Daoy (cell line): ENCODE results near the gene TOR1AIP1. TPM values are rescaled to one million over a fixed set of nuclear protein-coding genes. Genes with fewer than 3 reads are reported as not detected.

Source experiments
- DNase-seq: peaks from one replicate; pipeline ENCODE4 v3.0.0-alpha.2; 2015; ENCODE audit warnings: low read depth
- total RNA-seq: library from RNA; depleted of rRNA; stranded (reverse); fragments of >200 nt; shearing (Covaris generic); gene quantifications from 2 replicates; pipeline ENCODE4 v1.2.3, GENCODE V29; 2014

Gene TOR1AIP1
- total RNA-seq, 1 experiment from 2014 or later = 45.3 TPM

DNA sequence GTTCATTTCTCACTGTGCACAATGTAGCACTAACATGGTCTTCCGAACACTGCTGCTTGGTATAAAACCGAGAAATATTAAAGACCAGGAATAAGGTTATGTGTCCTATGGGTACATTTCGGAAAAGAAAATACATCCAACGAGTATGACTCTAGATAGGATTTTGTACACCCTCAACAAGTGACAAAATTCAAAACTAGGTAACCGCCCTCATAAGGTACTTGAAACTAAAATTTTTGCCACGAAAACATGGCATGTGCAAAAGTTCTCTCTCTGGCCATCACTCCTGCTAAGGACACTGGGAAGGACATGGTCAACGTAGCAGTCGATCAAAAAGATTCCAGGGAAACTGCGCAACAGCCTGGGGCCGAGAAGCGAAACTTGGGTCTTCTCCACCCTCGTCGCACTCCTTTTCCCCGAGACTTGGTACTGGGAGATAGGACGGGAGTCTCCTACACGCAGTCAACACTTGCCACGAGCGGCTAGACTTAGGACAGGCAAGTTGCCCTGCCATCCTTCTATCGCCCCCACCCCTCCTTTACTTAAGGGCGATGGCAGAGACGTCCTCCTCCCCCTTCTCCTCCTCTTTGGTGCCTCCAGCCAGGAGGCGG, 338 bp upstream of the TOR1AIP1 start:
- DNase-seq = no peak

DNA sequence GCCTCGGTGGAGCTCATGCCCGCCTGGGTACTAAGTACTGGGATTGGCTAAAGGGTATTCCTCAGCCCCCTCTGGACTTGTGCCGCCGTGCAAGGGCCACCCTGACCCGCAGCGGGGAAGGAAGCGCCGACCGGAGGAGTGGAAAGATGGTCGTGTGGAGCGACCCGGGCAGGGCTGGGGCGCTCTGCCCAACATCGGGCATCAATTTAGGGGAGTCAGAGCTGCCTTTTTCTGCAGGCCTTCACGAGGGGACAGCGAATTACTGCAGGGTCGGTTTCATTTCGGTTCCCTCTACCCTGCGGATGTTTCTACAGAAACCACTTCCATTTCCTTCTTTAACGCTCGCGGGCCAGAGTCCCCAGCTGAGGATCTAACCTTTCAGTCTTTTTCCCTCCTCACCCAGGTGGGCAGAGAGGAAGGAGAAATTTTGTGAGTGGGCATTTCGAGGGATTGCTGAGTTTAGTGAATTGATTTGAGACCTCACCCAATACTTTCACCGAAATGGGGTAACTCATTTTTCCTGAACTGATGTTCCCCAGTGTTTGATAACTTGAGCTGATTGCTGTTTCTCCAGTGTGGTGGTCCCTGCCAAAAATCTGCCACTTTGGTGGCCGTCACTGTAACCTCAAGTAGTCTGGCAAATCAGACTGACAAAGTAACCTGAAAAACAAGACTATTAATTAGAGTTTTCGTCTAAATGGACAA, 1.1 kb downstream of the TOR1AIP1 start:
- no peak for DNase-seq

DNA sequence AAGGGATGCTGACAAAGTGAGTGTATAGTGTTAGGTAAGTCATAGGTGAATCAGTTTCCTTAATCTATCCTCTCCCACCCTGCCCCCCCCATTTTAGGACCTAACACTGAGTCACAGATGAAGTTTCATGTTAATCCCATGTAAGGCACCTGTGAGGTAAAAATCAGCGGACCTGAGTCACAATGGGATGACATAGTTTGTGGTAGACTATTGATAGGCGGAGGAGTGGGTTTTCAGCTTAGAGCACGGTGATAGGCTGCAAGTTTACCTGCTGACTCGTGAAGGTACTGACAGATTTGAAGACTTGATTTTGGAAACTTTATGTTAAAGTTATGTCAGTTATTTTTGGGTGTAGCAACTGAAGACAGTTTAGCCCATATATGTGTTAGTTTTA, 1.7 kb downstream of the TOR1AIP1 start:
- DNase-seq = peak; percentile 51

- DNase-seq = no peak
These were observed 6.0 kb downstream of the TOR1AIP1 start for GRCh38 chr1:179888071-179888470.

GRCh38 chr1:179889589-179889988, 7.5 kb downstream of the TOR1AIP1 start:
- DNase-seq = no peak

GRCh38 chr1:179910934-179911333, 28.8 kb downstream of the TOR1AIP1 start:
- no peak for DNase-seq

DNA sequence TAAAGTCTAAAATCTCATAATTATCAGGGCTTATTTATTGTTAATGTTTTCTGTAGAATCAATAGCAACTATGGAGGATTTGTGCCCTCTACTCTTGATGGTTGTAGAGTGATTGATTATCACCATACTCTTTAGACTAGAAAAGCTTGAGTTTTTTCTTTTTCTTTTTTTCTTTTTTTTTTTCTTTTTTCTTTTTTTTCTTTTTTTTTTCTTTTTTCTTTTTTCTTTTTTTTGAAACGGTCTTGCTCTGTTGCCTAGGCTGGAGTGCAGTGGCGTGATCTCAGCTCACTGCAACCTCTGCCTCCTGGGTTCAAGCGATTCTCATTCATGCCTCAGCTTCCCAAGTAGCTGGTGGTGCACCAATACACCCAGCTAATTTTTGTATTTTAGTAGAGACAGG, 29.7 kb downstream of the TOR1AIP1 start:
- no peak for DNase-seq

DNA sequence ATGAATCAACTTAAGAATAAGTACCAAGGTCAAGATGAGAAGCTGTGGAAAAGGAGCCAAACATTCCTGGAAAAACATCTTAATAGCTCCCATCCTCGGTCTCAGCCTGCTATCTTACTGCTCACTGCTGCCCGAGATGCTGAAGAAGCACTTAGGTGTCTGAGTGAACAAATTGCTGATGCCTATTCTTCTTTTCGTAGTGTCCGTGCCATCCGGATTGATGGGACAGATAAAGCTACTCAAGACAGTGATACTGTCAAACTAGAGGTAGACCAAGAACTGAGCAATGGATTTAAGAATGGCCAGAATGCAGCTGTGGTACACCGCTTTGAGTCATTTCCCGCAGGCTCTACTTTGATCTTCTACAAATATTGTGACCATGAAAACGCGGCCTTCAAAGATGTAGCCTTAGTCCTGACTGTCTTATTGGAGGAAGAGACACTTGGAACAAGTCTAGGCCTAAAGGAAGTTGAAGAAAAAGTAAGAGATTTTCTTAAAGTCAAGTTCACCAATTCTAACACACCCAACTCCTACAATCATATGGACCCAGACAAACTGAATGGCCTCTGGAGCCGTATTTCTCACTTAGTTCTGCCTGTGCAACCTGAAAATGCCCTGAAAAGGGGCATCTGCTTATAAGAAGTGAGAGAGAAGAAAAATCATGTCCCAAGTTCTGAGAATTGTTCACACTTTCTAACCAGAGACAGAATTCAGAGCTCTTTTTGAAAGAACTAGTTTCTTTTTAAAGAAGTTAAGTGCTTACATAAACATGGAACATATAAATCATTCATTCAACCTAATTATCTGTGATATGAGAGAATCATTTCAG, 35.7 kb downstream of the TOR1AIP1 start:
- no peak for DNase-seq

DNA sequence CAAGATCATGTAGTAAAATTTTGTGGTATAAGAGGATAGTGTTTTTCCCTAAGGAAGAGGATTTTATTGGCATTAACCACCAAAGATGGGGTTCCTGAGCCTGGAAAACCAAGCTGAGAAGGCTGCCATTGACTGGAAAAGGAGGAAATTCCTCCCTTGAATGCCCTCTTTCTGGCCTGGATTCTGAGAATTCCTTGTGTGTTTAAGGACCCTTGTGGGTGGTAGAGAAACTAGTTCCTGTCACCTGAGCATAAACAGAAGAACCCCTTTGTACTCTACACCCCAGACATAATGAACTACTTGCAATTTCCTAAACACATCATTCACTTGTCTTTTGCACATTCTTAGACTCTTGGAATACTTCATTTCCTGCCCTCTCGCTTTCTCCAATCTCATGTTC, 39.4 kb downstream of the TOR1AIP1 start:
- DNase-seq = no peak

- DNase-seq = no peak
These were observed 40.1 kb downstream of the TOR1AIP1 start for GRCh38 chr1:179921981-179922872.

- no peak for DNase-seq
These were observed 40.9 kb downstream of the TOR1AIP1 start for GRCh38 chr1:179923029-179923428.

GRCh38 chr1:179924268-179924667, 42.2 kb downstream of the TOR1AIP1 start:
- DNase-seq = no peak

DNA sequence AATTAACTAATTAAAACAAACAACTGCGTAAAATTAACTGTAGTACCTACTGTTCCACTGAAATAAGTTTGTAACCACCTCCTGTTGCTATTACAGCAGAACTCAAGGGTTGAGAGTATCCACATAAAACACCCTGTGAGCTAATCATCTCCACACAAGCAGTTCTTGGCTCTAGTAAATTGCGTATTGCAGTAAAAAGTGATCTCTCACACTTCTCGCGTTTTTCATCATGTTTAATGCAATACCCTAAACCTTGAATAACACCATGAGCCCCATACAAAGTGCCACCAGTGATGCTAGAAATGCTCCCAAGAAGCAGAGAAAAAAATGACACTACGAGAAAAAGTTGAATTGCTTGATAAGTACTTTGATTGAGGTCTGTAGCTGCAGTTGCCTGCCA, 43.2 kb downstream of the TOR1AIP1 start:
- no peak for DNase-seq

- peak; percentile 6 for DNase-seq
These were observed 44.1 kb downstream of the TOR1AIP1 start for GRCh38 chr1:179925922-179926849.

DNA sequence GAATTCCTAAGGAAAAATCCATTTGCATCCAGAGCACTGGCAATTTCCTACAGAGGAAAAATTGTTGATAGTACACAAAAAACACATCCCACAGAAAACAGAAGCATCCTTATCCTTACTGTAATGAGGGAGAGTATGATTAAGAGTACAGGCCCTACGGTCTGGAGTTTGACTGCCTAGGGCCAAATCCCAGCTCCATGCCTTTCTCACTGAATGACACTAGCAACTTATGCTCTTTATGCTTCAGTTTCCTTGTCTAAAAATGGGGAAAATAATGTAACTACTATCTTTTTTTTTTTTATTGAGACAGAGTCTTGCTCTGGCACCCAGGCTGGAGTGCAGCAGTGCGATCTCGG, 44.7 kb downstream of the TOR1AIP1 start:
- DNase-seq = no peak

DNA sequence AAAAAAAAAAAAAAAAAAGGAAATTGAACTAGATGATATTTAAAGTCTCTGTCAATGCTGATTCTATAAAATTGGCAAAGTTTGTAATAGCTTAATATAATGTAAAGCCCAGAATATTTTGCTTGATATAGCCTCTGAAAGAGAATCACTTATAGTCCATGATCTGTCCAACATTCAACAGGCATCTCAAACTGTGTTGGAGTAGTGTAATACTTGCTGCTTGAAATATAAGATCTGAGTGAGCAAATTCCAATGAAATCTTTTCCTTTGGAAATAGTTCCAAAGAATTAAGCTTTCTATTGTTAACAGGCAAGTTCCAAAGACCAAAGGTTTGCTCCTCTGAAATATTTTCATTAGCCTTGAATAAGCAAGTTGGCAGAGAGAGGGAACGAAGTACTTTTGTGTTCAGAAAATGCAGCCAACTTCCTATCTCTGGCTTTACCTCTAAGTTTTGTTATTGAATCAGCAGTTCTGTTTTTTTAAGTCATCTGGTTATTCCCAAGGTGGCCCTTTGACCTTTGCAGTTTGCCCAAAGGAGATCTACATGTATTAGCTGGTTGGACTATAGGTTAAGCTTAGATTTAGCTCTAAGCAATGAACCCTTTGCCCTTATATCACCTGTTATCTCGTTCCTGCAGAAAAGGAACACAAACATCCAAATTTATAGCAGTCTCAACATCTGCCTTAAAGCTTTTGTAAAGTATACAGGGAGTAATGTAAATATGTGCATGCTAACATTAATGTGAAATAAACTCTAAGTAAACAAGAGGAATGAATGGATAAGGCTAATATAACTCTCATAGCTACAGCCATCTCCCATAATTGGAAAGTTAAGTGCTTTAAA, 48.1 kb downstream of the TOR1AIP1 start:
- no peak for DNase-seq

GRCh38 chr1:179930867-179931266, 48.8 kb downstream of the TOR1AIP1 start:
- peak; percentile 19 for DNase-seq

- DNase-seq = no peak
These were observed 51.1 kb downstream of the TOR1AIP1 start for GRCh38 chr1:179933219-179933618.

GRCh38 chr1:179935909-179936496, 53.9 kb downstream of the TOR1AIP1 start:
- no peak for DNase-seq
